Sciatic nerve (tissue), 2 donors: ENCODE data around the gene SNX18. TPM values are rescaled to one million over a fixed set of nuclear protein-coding genes. Genes with fewer than 3 reads are reported as not detected.
A peak's percentile ranks its signal among the peaks of the same experiment; 100 is the strongest.
"Not testable (repeated sequence)": the region's sequence is repeated elsewhere in the genome, so short reads cannot be mapped to it uniquely, and the experiment has no call there.

ENCODE experiments used
- ATAC-seq: fragments of 200-7000 bp; cut with Tn5 transposase; one replicate; pipeline ENCODE4 v1.9.1; 2020; ENCODE audit warnings: mild to moderate bottlenecking, moderate library complexity
- DNase-seq: peaks from one replicate; pipeline ENCODE4 v3.0.0-alpha.2; 2020; ENCODE audit warnings: low spot score
- intact Hi-C: fragments of 100-400 bp; cut with DNase I; formaldehyde crosslinking; loops from one replicate; pipeline ENCODE4 v1.14.2; 2022
- total RNA-seq: library from RNA; stranded (reverse); fragmentation: NEBNext Ultra II Directional; extraction: Animal tissue kit (Norgen Biotek cat#: 25700); gene quantifications from one replicate; pipeline ENCODE4 v1.2.1, GENCODE V29; 2021
- donor health status: DM: no; HTN: no; CAD: no.
- donor health status: DM: no; HTN: no; CAD: no.

Gene SNX18
- total RNA-seq, 1 donor from 2014 or later, result 38.7 TPM

GRCh38 chr5:54535149-54535844, 17.7 kb downstream of the SNX18 start:
- no peak for DNase-seq
- no peak for ATAC-seq
- intact Hi-C loops, result no loop called here

GRCh38 chr5:54536375-54536774, 18.8 kb downstream of the SNX18 start:
- intact Hi-C loops, ATAC-seq, DNase-seq: not testable (repeated sequence)

- DNase-seq, ATAC-seq, intact Hi-C loops: not testable (repeated sequence)
These were observed 19.3 kb downstream of the SNX18 start for GRCh38 chr5:54536861-54537260.

GRCh38 chr5:54537725-54538124, 20.2 kb downstream of the SNX18 start:
- intact Hi-C loops, result no loop called here
- ATAC-seq, result no peak

GRCh38 chr5:54538156-54538555, 20.6 kb downstream of the SNX18 start:
- ATAC-seq (no peak), DNase-seq (no peak)
- intact Hi-C loops, result no loop called here

More at GRCh38 chr5:54537725-54538124, 20.2 kb downstream of the SNX18 start:
- DNase-seq, result no peak

GRCh38 chr5:54539001-54539400, 21.4 kb downstream of the SNX18 start:
- DNase-seq, result no peak
- intact Hi-C loops, result no loop called here
- no peak for ATAC-seq

- DNase-seq (no peak), ATAC-seq (no peak)
- intact Hi-C loops, result no loop called here
These were observed 22.7 kb downstream of the SNX18 start for GRCh38 chr5:54540286-54540685.

- no peak for DNase-seq
- intact Hi-C loops, result no loop called here
- ATAC-seq, result no peak
These were observed 24.5 kb downstream of the SNX18 start for GRCh38 chr5:54541823-54542783.

GRCh38 chr5:54544044-54544443, 26.5 kb downstream of the SNX18 start:
- intact Hi-C loops, result no loop called here
- no peak for ATAC-seq
- no peak for DNase-seq

- ATAC-seq (no peak), DNase-seq (no peak)
- intact Hi-C loops, result no loop called here
These were observed 28.2 kb downstream of the SNX18 start for GRCh38 chr5:54545796-54546195.

GRCh38 chr5:54547711-54548250, 30.2 kb downstream of the SNX18 start:
- DNase-seq, result peak; percentile 72
- intact Hi-C loops, result no loop called here

GRCh38 chr5:54548565-54548964, 31.0 kb downstream of the SNX18 start:
- ATAC-seq (no peak), DNase-seq (no peak)
- intact Hi-C loops, result no loop called here

More at GRCh38 chr5:54547711-54548250, 30.2 kb downstream of the SNX18 start:
- peak; percentile 94 for ATAC-seq

- intact Hi-C loops, result no loop called here
- ATAC-seq (no peak), DNase-seq (no peak)
These were observed 33.7 kb downstream of the SNX18 start for GRCh38 chr5:54551292-54551691.

- peak; percentile 49 for ATAC-seq
- intact Hi-C loops, result no loop called here
- no peak for DNase-seq
These were observed 34.4 kb downstream of the SNX18 start for GRCh38 chr5:54551926-54552325.

GRCh38 chr5:54552446-54552845, 34.9 kb downstream of the SNX18 start:
- ATAC-seq (no peak), DNase-seq (no peak)
- intact Hi-C loops, result no loop called here

- peak; percentile 79 for ATAC-seq
- intact Hi-C loops, result no loop called here
- DNase-seq, result no peak
These were observed 36.2 kb downstream of the SNX18 start for GRCh38 chr5:54553659-54554207.

- DNase-seq, result no peak
- intact Hi-C loops, result no loop called here
- ATAC-seq, result no peak
These were observed 38.6 kb downstream of the SNX18 start for GRCh38 chr5:54556141-54556540.

GRCh38 chr5:54558362-54558761, 40.8 kb downstream of the SNX18 start:
- DNase-seq (no peak), ATAC-seq (no peak)
- intact Hi-C loops, result no loop called here

GRCh38 chr5:54561651-54562050, 44.1 kb downstream of the SNX18 start:
- no peak for DNase-seq

More at GRCh38 chr5:54561651-54562050, 44.1 kb downstream of the SNX18 start:
- intact Hi-C loops, result no loop called here
- no peak for ATAC-seq
